GM18861 (cell line): ENCODE results near the gene OTUB2.

Source experiments
- ATAC-seq: cut with Tn5 transposase; IDR thresholded peaks from one replicate; pipeline ENCODE4 v1.9.1; 2021; ENCODE audit not compliant: unreplicated experiment

Gene OTUB2

GRCh38 chr14:93996130-93996695, 29.9 kb upstream of the OTUB2 start:
- no peak for ATAC-seq

GRCh38 chr14:93997082-93997481, 29.1 kb upstream of the OTUB2 start, which contains the start of gene CCDC197:
Gene CCDC197, plus strand, starts transcription at chr14:93997301. Its CDS starts 831 bp downstream, at chr14:93998132.
- no peak for ATAC-seq

GRCh38 chr14:93997916-93998870, 27.9 kb upstream of the OTUB2 start:
- ATAC-seq, result no peak

DNA sequence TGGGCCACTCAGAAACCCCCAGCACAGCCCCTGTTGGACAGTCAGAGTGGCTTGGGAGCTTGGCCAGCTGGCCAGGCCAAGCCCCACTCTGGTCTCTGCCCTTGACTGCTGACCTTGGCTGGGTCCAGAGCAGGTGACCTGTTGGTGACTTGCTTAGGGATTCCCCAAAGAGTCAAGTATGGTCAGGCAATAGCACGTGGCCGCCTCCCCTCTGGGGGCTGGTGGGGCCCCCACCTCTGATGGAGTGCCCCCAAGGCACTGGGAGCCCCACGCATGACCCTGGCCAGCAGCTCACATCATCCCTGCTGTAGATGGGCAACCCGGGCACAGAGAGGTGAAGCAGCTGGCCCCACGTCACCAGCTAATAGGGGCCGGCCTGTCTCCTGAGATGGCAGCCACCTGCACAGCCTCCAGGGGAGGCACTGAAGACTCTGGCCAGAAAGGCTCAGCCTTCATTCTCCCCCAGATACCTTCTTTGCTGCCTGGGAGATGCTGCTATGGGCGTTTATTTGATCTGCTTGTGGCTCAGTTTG, 27.2 kb upstream of the OTUB2 start:
- no peak for ATAC-seq

GRCh38 chr14:93999573-93999972, 26.6 kb upstream of the OTUB2 start:
- no peak for ATAC-seq

- no peak for ATAC-seq
These were observed 25.9 kb upstream of the OTUB2 start for GRCh38 chr14:94000267-94000666.

- ATAC-seq, result no peak
These were observed 25.1 kb upstream of the OTUB2 start for GRCh38 chr14:94001016-94001415.

GRCh38 chr14:94001501-94002396, 24.4 kb upstream of the OTUB2 start:
- ATAC-seq, result peak; percentile 59

DNA sequence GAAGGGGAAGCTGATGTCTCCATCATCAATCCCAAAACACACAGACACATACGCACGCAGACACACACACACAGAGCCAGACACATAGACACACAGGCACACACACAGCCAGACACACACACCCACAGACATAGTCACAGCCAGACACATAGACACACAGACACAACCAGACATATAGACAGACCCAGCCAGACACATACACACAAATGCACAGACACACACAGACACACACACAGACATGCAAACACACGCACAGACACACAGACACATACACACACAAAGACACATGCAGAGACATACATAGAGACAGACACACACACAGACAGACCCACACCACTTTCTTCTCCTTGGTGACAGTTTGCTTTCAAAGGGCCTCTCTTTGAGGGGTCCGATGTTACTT, 22.7 kb upstream of the OTUB2 start:
- ATAC-seq, result no peak

- ATAC-seq, result no peak
These were observed 22.1 kb upstream of the OTUB2 start for GRCh38 chr14:94004015-94004414.

DNA sequence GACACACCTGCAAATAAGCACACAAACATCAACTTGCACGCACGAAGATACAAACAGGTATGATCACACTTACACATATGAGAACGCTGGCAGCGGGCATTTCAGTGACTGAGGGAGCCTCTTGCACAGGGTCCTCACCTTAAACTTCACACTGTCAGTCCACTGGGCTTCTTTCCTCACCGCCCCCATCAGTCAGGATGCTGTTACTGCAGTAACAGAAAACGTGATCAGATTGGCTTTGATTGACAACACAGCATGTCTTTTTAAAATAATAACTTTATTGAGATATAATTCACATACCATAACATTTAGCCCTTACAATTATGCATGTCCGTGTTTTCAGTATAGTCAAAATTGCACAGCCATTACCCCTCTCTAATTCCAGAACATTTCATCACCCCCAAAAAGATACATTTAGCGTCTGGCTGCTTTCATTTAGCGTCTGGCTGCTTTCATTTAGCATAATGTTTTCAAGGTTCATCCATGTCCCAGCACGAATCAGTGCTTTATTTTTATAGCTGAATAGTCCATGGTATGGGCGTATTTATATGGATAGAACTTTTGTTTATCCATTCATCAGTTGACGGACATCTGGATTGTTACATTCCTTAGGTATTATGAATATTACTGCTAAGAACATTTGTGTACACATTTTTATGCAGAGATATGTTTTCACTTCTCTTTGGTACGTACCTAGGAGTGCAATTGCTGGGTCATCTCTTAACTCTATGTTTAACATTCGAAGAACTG, 20.6 kb upstream of the OTUB2 start:
- ATAC-seq, result no peak

DNA sequence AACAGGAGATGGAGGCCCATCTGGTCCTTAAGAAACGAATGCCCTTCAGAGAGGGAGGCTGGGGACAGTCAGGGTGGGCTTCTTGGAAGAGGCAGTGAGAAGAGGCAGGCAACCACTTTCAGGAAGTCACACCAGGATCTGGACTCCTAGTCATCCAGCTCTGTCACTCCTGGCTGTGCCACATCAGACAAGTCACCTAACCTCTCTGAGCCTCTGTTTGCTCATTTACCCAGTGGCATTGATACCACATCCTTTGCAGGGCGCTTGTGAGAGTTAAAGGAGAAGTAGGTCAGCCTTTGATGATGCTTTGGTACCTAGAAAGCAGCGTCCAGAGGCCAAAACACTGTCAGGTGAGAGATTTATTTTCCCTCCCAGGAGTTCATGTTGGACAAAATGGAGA, 17.9 kb upstream of the OTUB2 start:
- no peak for ATAC-seq

GRCh38 chr14:94009767-94010166, 16.4 kb upstream of the OTUB2 start:
- no peak for ATAC-seq

DNA sequence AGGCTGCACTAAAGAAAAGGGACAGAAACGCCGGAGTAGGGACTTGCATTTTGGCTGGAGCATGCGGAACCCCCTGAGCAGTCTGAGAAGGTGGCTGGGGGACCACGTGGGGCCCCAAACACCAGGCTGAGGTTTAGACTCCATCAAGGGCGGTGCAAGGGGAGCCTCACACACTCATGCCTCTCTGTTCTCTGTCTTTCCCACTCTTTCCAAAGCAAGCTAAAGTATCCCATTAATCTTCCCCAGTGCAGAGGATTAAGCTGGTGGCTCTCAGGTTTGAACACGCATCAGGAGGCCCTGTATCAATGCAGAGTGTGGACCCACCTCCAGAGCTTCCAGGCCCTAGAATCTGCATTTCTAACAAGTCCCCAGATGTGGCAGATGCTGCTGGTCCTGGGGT, 15.5 kb upstream of the OTUB2 start:
- no peak for ATAC-seq

- no peak for ATAC-seq
These were observed 14.3 kb upstream of the OTUB2 start for GRCh38 chr14:94011795-94012194.

GRCh38 chr14:94014382-94014781, 11.8 kb upstream of the OTUB2 start:
- ATAC-seq, result no peak

DNA sequence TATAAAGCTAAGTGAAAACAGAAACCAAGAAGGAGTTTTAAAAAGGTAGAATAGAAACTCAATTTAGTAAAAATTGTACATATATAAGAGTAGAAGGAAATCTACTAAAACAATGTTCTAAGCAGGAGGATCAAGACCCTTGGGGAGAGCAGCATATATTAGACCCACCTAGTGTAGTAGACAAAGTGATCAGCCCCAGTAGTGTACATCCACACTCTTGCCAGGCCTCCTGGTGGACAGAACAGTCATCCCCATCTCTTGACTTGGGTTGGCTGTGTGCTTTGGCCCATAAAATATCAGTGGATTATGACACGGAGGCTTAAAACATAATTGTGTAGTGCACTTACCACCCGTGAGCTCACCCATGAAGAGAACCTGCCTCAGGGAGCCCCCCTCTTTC, 10.9 kb upstream of the OTUB2 start:
- no peak for ATAC-seq

DNA sequence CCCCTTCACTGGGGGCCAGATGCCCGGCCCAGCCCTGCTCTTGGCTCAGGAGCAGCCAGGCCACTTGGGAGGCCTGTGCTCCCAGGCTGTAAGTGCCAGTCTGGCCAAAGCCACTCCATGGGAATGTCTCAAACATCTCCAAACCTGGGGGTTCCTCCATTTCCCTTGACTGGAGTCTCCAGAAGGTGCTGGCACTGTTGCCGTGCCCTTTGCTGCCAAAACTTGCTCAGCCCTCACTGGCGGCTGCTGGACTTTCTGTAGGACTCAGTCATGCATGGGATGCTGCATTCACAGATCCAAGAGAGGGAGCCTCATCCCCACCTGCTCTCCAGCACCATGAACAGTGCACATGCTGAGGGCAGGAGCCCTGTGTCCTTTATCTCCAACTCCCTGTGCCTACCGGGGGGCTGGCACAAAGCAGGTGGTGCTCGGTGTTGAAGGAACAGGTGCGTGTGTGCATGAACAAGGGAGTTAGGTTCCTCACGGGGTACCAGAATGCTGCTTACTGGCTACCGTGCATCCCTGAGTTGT, 9.6 kb upstream of the OTUB2 start:
- ATAC-seq, result no peak

DNA sequence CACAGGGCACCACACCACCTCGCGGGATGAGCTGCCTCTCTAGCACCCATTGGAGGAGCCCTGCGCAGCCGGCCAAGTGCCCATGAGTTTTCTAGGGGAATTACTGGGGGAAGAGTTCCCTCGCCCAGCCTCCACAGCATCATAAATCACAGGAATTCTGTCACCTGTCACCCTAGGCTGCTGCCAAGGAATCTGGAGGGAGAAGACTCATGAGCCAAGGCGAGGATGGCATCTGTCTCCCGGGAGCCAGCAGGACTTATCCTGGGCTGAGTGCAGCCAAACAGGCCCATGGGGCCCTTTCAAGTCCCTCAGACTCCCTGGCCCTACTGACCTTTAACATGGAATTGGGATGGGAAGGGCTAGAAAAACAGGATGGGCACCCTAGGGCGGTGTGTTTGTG, 7.8 kb upstream of the OTUB2 start:
- no peak for ATAC-seq

DNA sequence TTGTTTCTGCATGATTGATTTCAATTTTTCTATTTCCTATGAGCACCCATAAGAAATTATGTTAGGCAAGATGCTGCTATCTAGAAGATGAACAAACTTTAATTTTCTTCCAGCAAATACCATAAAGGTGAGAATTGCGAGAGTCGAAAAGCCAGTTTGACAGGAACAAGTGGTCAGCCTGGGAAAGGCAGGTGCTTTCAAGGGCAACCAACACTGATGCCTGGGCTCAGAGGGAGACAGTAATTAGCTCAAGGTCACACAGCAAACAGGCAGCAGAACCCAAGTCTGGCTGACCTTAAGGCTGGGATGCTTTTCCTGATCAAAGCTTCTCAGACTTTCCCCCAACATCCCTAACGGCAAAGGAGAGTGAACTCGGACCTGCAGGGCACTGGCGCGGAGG, 6.8 kb upstream of the OTUB2 start:
- no peak for ATAC-seq
